ENCODE results near the gene MT1F. TPM values are rescaled to one million over a fixed set of nuclear protein-coding genes. Genes with fewer than 3 reads are reported as not detected.
A peak's percentile ranks its signal among the peaks of the same experiment; 100 is the strongest.

MT1F gene
- total RNA-seq, 4 donors from 2014 or later: 3.2 TPM; not detected in 3

DNA sequence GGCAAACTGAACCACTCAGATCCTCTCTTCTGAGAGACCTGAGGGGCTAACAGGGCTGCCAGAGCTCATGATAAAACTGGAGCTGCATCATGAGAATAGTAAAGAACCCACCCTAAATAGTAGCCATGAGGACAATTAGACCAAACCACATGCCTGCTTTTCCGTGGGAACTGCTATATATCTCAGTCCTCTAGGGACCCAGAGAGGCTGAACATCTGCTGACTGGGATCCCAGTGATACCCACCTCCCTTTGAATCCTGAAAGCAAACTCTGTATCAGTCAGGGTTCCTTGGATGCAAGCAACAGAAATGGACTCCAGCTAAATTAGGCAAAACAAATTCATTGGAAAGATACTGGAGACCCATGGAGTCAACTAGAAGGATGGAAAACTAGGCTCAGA lies 31.0 kb downstream of the MT1F start:
- Histone ChIP-seq H3K4me1 (peaks cover 19 to 20% of the 10 kb centered on the region in 2 donors), H3K9me3 (no peaks in the 10 kb centered on the region), H3K36me3 (no peaks in the 10 kb centered on the region), H3K27ac (peak overlapping the region in 1 of 4 donors; percentile 5), H3K4me3 (no peak overlapping the region), H3K27me3 (no peaks in the 10 kb centered on the region)
- DNase-seq (no peak), ATAC-seq (no peak)
- intact Hi-C loops (cut with DNase I; ENCODE audit: low total_unique reads) (no loop called here), in situ Hi-C loops (cut with MboI; ENCODE audit: low sequenced_read_pairs in 4 of 4) (loop anchor here in 1 of 4 donors (25.0 kb wide), 1 partner anchor 276 kb away; no protein-coding TSS in a partner anchor)
- TF ChIP-seq, protein P1, sequence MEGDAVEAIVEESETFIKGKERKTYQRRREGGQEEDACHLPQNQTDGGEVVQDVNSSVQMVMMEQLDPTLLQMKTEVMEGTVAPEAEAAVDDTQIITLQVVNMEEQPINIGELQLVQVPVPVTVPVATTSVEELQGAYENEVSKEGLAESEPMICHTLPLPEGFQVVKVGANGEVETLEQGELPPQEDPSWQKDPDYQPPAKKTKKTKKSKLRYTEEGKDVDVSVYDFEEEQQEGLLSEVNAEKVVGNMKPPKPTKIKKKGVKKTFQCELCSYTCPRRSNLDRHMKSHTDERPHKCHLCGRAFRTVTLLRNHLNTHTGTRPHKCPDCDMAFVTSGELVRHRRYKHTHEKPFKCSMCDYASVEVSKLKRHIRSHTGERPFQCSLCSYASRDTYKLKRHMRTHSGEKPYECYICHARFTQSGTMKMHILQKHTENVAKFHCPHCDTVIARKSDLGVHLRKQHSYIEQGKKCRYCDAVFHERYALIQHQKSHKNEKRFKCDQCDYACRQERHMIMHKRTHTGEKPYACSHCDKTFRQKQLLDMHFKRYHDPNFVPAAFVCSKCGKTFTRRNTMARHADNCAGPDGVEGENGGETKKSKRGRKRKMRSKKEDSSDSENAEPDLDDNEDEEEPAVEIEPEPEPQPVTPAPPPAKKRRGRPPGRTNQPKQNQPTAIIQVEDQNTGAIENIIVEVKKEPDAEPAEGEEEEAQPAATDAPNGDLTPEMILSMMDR (IDR thresholded peaks at IDR 0.05 in 4 of 5, conservative IDR thresholded peaks at IDR 0.05 in 1 of 5): peak in 1 of 5 experiments; percentile 27
- no peak for TF ChIP-seq POLR2A (IDR thresholded peaks at IDR 0.05)

DNA sequence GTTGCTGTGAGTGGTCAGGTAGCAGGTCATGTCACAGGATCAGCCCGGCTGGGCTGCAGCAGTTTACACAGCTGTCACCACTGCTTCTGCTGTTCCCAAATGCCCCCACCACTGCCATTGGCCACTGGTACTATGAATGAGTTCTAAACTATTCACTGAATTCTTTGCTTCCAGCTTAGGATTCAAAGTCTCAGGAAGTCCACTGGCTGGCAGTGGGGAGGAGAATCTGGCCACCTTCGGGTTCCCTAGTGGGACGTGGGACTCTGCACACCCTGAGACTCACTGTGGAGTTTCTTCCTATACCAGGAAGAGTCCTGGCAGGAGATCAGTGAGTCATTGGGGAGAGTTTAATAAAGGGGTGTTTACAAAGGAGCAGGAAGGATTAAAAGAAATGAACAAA lies 31.4 kb downstream of the MT1F start:
- H3K4me3 ChIP-seq: no peak overlapping the region
- H3K27ac ChIP-seq: no peak overlapping the region
- no peaks in the 10 kb centered on the region for H3K27me3 ChIP-seq
- H3K9me3 ChIP-seq: no peaks in the 10 kb centered on the region
- ATAC-seq (no peak), DNase-seq (no peak)
- H3K36me3 ChIP-seq: no peaks in the 10 kb centered on the region
- in situ Hi-C loops (cut with MboI; ENCODE audit: low sequenced_read_pairs in 4 of 4): loop anchor here in 1 of 4 donors (25.0 kb wide), 1 partner anchor 277 kb away; no protein-coding TSS in a partner anchor
- TF ChIP-seq, protein P1 (IDR thresholded peaks at IDR 0.05 in 4 of 5, conservative IDR thresholded peaks at IDR 0.05 in 1 of 5): no peak
- TF ChIP-seq POLR2A (IDR thresholded peaks at IDR 0.05): no peak
- peaks cover 18 to 20% of the 10 kb centered on the region in 2 donors for H3K4me1 ChIP-seq
- intact Hi-C loops (cut with DNase I; ENCODE audit: low total_unique reads): no loop called here

DNA sequence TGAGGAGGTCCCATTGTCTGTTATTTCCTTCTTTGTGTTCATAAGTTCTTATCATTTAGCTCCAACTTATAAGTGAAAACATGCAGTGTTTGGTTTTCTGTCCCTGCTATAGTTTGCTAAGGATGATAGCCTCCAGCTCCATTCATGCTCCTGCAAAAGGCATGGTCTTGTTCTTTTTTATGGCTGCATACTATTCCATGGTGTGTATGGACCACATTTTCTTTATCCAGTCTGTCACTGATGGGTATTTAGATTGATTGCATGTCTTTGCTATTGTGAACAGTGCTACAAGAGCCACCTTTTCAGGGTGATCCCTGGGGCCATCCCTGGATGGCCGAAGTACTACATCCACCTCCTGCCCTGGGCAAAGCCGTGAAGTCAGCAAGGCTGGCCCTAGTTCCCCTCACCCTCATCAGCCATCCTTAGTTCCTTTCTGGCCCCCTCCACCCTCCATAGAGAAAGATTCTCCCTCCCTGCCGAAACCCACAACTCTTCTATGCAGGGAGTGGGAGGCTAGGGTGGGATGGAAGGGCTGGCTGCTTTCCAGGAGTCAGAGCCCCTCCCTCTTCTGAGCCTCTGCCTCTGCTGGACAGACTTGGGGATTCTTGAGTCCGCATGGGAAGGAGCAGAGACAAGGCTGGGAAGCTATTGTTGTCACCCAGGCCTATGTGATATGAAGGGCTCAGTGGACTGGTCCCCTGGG lies 32.8 kb downstream of the MT1F start:
- intact Hi-C loops (cut with DNase I; ENCODE audit: low total_unique reads): no loop called here
- H3K36me3 ChIP-seq: no peaks in the 10 kb centered on the region
- H3K27ac ChIP-seq: no peak overlapping the region
- ATAC-seq: no peak
- in situ Hi-C loops (cut with MboI; ENCODE audit: low sequenced_read_pairs in 4 of 4): loop anchor here in 1 of 4 donors (25.0 kb wide), 1 partner anchor 278 kb away; no protein-coding TSS in a partner anchor
- no peak for DNase-seq
- H3K4me3 ChIP-seq: no peak overlapping the region
- TF ChIP-seq, protein P1 (IDR thresholded peaks at IDR 0.05 in 4 of 5, conservative IDR thresholded peaks at IDR 0.05 in 1 of 5): no peak
- TF ChIP-seq POLR2A (IDR thresholded peaks at IDR 0.05): no peak
- H3K27me3 ChIP-seq: no peaks in the 10 kb centered on the region
- no peaks in the 10 kb centered on the region for H3K9me3 ChIP-seq
- H3K4me1 ChIP-seq: peaks cover 6 to 13% of the 10 kb centered on the region in 2 donors

DNA sequence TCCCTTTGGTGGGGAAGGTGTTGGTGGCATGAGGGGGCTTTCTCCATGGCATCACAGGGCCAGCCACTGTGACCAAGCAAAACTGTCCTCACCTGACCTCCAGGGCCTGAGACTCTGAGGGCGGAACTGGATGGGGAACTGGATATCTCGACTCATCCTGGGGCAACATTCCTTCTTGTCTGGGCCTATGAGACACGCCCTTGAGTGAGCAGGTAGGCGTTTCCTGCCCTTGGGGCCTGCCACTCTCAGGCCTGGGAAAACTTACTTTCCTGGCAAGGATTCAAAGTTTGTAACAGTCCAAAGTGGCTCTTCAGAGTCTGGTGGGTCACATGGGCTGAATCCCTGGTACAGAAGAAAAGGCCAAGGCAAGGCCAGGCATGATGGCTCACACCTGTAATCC lies 34.1 kb downstream of the MT1F start:
- ATAC-seq: peak; percentile 25 to 79
- no peaks in the 10 kb centered on the region for H3K36me3 ChIP-seq
- intact Hi-C loops (cut with DNase I; ENCODE audit: low total_unique reads): loop anchor here (1.0 kb wide), 1 partner anchor 13 kb away; no protein-coding TSS in a partner anchor

More for the DNA sequence above, 34.1 kb downstream of the MT1F start:
- Histone ChIP-seq H3K27me3 (no peaks in the 10 kb centered on the region), H3K9me3 (no peaks in the 10 kb centered on the region), H3K4me3 (no peak overlapping the region), H3K4me1 (peaks cover 0 to 5% of the 10 kb centered on the region in 2 donors), H3K27ac (peak overlapping the region in 3 of 4 donors; percentile 4 to 73 (median 64))
- peak in 1 of 2 donors; percentile 72 for DNase-seq
- TF ChIP-seq POLR2A (IDR thresholded peaks at IDR 0.05): no peak
- TF ChIP-seq, protein P1 (IDR thresholded peaks at IDR 0.05 in 4 of 5, conservative IDR thresholded peaks at IDR 0.05 in 1 of 5): no peak
- in situ Hi-C loops (cut with MboI; ENCODE audit: low sequenced_read_pairs in 4 of 4): loop anchor here in 1 of 4 donors (25.0 kb wide), 1 partner anchor 280 kb away; no protein-coding TSS in a partner anchor

Data from gastrocnemius medialis (tissue), 4 donors.